ENCODE data around the gene OGG1.

Gene OGG1

GRCh38 chr3:9806137-9806536 lies 56.4 kb downstream of the OGG1 start:
- Histone ChIP-seq H3K4me1 (ENCODE audit: control insufficient read depth in 5 of 5, insufficient read depth in 5 of 5, low read length in 5 of 5) (peaks cover 0 to 20% (median 16%) of the 10 kb centered on the region in 5 donors), H3K9me3 (ENCODE audit: control insufficient read depth in 5 of 5, low read length in 5 of 5) (no peaks in the 10 kb centered on the region), H3K9ac (ENCODE audit: low read length in 5 of 5) (no peak overlapping the region), H3K27ac (ENCODE audit: low read depth, low read length) (no peak overlapping the region), H3K4me3 (ENCODE audit: low read depth in 1 of 5, low read length in 5 of 5) (no peak overlapping the region), H3K27me3 (ENCODE audit: control insufficient read depth in 5 of 5, insufficient read depth in 4 of 5, low read length in 5 of 5) (no peaks in the 10 kb centered on the region), H3K36me3 (ENCODE audit: control insufficient read depth in 5 of 5, insufficient read depth in 5 of 5, low read length in 5 of 5) (peaks cover 12 to 64% (median 56%) of the 10 kb centered on the region in 5 donors)
